CD4-positive, alpha-beta T cell (primary cell): Measurements from ENCODE around the gene EXOSC5. TPM values are rescaled to one million over a fixed set of nuclear protein-coding genes. Genes with fewer than 3 reads are reported as not detected.

ENCODE experiments used
- ATAC-seq: fragments of 200-7000 bp; cut with Tn5 transposase; one replicate; pipeline ENCODE4 v1.10.0; 2022; ENCODE audit warnings: mild to moderate bottlenecking; ENCODE audit not compliant: poor library complexity
- CTCF ChIA-PET: fragments of 350-600 bp; sonication (Branson Sonifier 250); formaldehyde crosslinking; loops from one replicate; lab custom pipeline; 2021; ENCODE audit warnings: antibody characterized with exemption, inconsistent platforms; lab: Charles Lee
- POLR2A ChIA-PET: fragments of 350-600 bp; sonication (Branson Sonifier 250); formaldehyde crosslinking; loops from one replicate; lab custom pipeline; 2021; ENCODE audit warnings: antibody characterized with exemption, inconsistent platforms; lab: Charles Lee
- DNase-seq, 14 experiments: peaks; one replicate each; pipeline ENCODE4 v3.0.0-alpha.2; 2013 to 2020; ENCODE audit warnings: mixed read lengths in 2 of 14
- H3K27ac ChIP-seq, 2 donors: one replicate each; pipeline versions ENCODE4 v1.5.1 to v1.7.0; 2013; ENCODE audit warnings: low read length in 2 of 2, low read depth in 1 of 2, mild to moderate bottlenecking in 1 of 2
- H3K27me3 ChIP-seq, 2 experiments: 1 replicate in 1 of 2; 2 replicates in 1 of 2; pipeline versions ENCODE4 v1.6.1 to v1.7.0; 2013; ENCODE audit warnings: low read length in 2 of 2, control low read depth in 1 of 2, mild to moderate bottlenecking in 1 of 2, moderate library complexity in 1 of 2; ENCODE audit not compliant: insufficient read depth in 2 of 2, control insufficient read depth in 1 of 2
- H3K36me3 ChIP-seq: one replicate; pipeline ENCODE4 v1.6.1; 2013; ENCODE audit warnings: low read length, control low read depth; ENCODE audit not compliant: insufficient read depth
- H3K4me1 ChIP-seq: one replicate; pipeline ENCODE4 v1.6.1; 2013; ENCODE audit warnings: low read length, control low read depth; ENCODE audit not compliant: insufficient read depth
- H3K4me3 ChIP-seq: one replicate; pipeline ENCODE4 v1.5.1; 2013; ENCODE audit warnings: mild to moderate bottlenecking, low read length, moderate library complexity
- H3K9me3 ChIP-seq, 2 experiments: 1 replicate in 1 of 2; 2 replicates in 1 of 2; pipeline versions ENCODE4 v1.6.1 to v1.7.0; 2013; ENCODE audit warnings: low read length in 2 of 2, mild to moderate bottlenecking in 2 of 2, control low read depth in 1 of 2, moderate library complexity in 1 of 2; ENCODE audit not compliant: control insufficient read depth in 1 of 2, insufficient read depth in 1 of 2
- H3K27ac Mint-ChIP-seq: one replicate; pipeline ENCODE4 v1.8.0; 2020; ENCODE audit warnings: mixed read lengths
- H3K27me3 Mint-ChIP-seq: one replicate; pipeline ENCODE4 v1.8.0; 2021; ENCODE audit warnings: mixed read lengths
- H3K36me3 Mint-ChIP-seq: one replicate; pipeline ENCODE4 v1.8.0; 2021; ENCODE audit warnings: low read depth, mixed read lengths
- H3K4me1 Mint-ChIP-seq: one replicate; pipeline ENCODE4 v1.8.0; 2021; ENCODE audit warnings: low read depth, mixed read lengths
- H3K4me3 Mint-ChIP-seq: one replicate; pipeline ENCODE4 v1.8.0; 2020; ENCODE audit warnings: mild to moderate bottlenecking, mixed read lengths
- H3K9me3 Mint-ChIP-seq: one replicate; pipeline ENCODE4 v1.8.0; 2020; ENCODE audit warnings: mixed read lengths
- CTCF ChIP-seq: fragments of 200-600 bp; IDR thresholded peaks from one replicate; pipeline ENCODE4 v1.8.0; 2022; ENCODE audit warnings: antibody characterized with exemption, mild to moderate bottlenecking
- intact Hi-C, 2 experiments: fragments of 100-400 bp; cut with DNase I in 1 of 2; cut with micrococcal nuclease in 1 of 2; formaldehyde crosslinking; loops; one replicate each; pipeline versions ENCODE4 v1.15.1 to v1.9.0; 2023 to 2025; cut with DNase I, micrococcal nuclease
- total RNA-seq, 174 experiments: library from RNA in 2 of 174; stranded (reverse) in 2 of 174; gene quantifications; one replicate each; pipeline ENCODE4 v1.2.3 and lab custom pipeline; 2021 to 2026

EXOSC5 gene
- total RNA-seq, 2 experiments from 2014 or later = 6.5 to 7.5 TPM

GRCh38 chr19:41439441-41440222, 42.5 kb upstream of the EXOSC5 start, which contains the start of gene DMAC2:
Gene DMAC2 (minus strand): TSS chr19:41439912. CDS start chr19:41439899, 13 bp downstream.
- Mint-ChIP-seq H3K4me1 (no peaks in the 10 kb centered on the region), H3K27ac (no peak within 1 kb of the TSS), H3K4me3 (no peak within 1 kb of the TSS), H3K9me3 (no peaks in the 10 kb centered on the region), H3K27me3 (peaks cover 13% of the 10 kb centered on the region), H3K36me3 (peaks cover 13% of the 10 kb centered on the region)
- intact Hi-C loops = loop anchor here in 1 of 2 experiments (1.0 to 10.0 kb wide), 7 partner anchors 42 to 1095 kb away; partner anchors contain the start of genes B9D2, BCKDHA, C19orf47 and CCDC97
- Histone ChIP-seq H3K36me3 (peaks cover 12% of the 10 kb centered on the region), H3K4me1 (peaks cover 16% of the 10 kb centered on the region), H3K27ac (peak within 1 kb of the TSS; percentile 60 to 77), H3K9me3 (no peaks in the 10 kb centered on the region), H3K4me3 (peak within 1 kb of the TSS; percentile 90), H3K27me3 (no peaks in the 10 kb centered on the region)
- ChIA-PET POLR2A (interaction anchor here (0.5 to 3.7 kb wide), 18 partner anchors 9 to 803 kb away, joined by 3 to 20 read pairs (median 4); partner anchors contain the start of genes B9D2, GSK3A, HNRNPUL1 and TGFB1), CTCF (interaction anchor here (0.7 to 2.2 kb wide), 13 partner anchors 9 to 974 kb away, joined by 3 to 16 read pairs (median 4); partner anchors contain the start of gene B9D2)
- TF ChIP-seq CTCF = peak; percentile 65
- DNase-seq = peak; percentile 86 to 97 (median 93)
- peak; percentile 99 for ATAC-seq

- POLR2A ChIA-PET = interaction anchor here (1.2 to 3.7 kb wide), 2 partner anchors 86 to 174 kb away, joined by 3 to 16 read pairs; partner anchors contain the start of gene HNRNPUL1
- peaks cover 17% of the 10 kb centered on the region for H3K36me3 ChIP-seq
- H3K27ac Mint-ChIP-seq = no peak overlapping the region
- no peak overlapping the region for H3K27ac ChIP-seq
- DNase-seq (no peak), ATAC-seq (no peak)
- H3K9me3 Mint-ChIP-seq = no peaks in the 10 kb centered on the region
- peaks cover under 1% of the 10 kb centered on the region for H3K27me3 Mint-ChIP-seq
- no peaks in the 10 kb centered on the region for H3K9me3 ChIP-seq
- no peak overlapping the region for H3K4me3 ChIP-seq
- no peaks in the 10 kb centered on the region for H3K27me3 ChIP-seq
- peak overlapping the region; percentile 77 for H3K4me3 Mint-ChIP-seq
- H3K4me1 Mint-ChIP-seq = no peaks in the 10 kb centered on the region
- CTCF ChIA-PET = no interaction called here
- intact Hi-C loops = loop anchor here in 1 of 2 experiments (2.0 to 10.0 kb wide), 3 partner anchors 73 to 1093 kb away; partner anchors contain the start of genes B9D2, C19orf47, CCDC97 and PLD3
- H3K4me1 ChIP-seq = peaks cover 16% of the 10 kb centered on the region
- peaks cover 19% of the 10 kb centered on the region for H3K36me3 Mint-ChIP-seq
- no peak for TF ChIP-seq CTCF
Measured at GRCh38 chr19:41437944-41438574, 40.9 kb upstream of the EXOSC5 start.

DNA sequence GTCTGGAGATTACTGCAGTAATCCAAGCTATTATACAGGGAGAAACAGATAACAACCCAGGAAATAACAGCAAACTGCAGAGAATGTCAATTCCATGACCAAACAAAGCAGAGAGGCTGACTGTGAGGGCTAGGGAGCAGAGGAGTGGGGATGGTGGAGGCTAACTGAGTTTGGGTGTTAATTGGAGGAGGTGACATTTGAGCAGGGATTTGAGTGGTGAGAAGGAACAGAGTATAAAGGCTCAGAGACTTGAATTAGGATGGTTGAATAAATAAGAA, 39.5 kb upstream of the EXOSC5 start:
- no peaks in the 10 kb centered on the region for H3K4me1 Mint-ChIP-seq
- no peaks in the 10 kb centered on the region for H3K27me3 Mint-ChIP-seq
- CTCF ChIA-PET = no interaction called here
- no peak overlapping the region for H3K4me3 ChIP-seq
- peak overlapping the region; percentile 46 for H3K4me3 Mint-ChIP-seq
- H3K27me3 ChIP-seq = no peaks in the 10 kb centered on the region
- TF ChIP-seq CTCF = no peak
- H3K4me1 ChIP-seq = peaks cover 17% of the 10 kb centered on the region
- no peaks in the 10 kb centered on the region for H3K9me3 ChIP-seq
- H3K36me3 Mint-ChIP-seq = peaks cover 34% of the 10 kb centered on the region
- DNase-seq (no peak), ATAC-seq (no peak)
- POLR2A ChIA-PET = no interaction called here
- H3K36me3 ChIP-seq = peaks cover 31% of the 10 kb centered on the region
- H3K27ac ChIP-seq = no peak overlapping the region
- intact Hi-C loops = loop anchor here in 1 of 2 experiments (5.0 to 10.0 kb wide), 2 partner anchors 124 to 1092 kb away; partner anchors contain the start of genes C19orf47, CCDC97 and PLD3
- H3K27ac Mint-ChIP-seq = no peak overlapping the region
- no peaks in the 10 kb centered on the region for H3K9me3 Mint-ChIP-seq
